AG10803 (cell line): Measurements from ENCODE around the gene FARS2.

Source experiments
- DNase-seq: peaks from one replicate; pipeline ENCODE4 v3.0.0; 2010; ENCODE audit warnings: low read depth
- H3K4me3 ChIP-seq: 2 replicates; pipeline ENCODE4 v1.5.1; 2011; ENCODE audit warnings: mild to moderate bottlenecking, low read length, control low read depth
- CTCF ChIP-seq: conservative IDR thresholded peaks from 2 replicates; pipeline ENCODE4 v1.5.1; 2011; ENCODE audit warnings: mild to moderate bottlenecking, low read length, control low read depth, inconsistent platforms

Gene FARS2

GRCh38 chr6:5302995-5303622, 41.8 kb downstream of the FARS2 start:
- no peak overlapping the region for H3K4me3 ChIP-seq
- no peak for DNase-seq
- TF ChIP-seq CTCF: peak; percentile 33

GRCh38 chr6:5303682-5304081, 42.4 kb downstream of the FARS2 start:
- no peak overlapping the region for H3K4me3 ChIP-seq
- no peak for TF ChIP-seq CTCF
- no peak for DNase-seq

DNA sequence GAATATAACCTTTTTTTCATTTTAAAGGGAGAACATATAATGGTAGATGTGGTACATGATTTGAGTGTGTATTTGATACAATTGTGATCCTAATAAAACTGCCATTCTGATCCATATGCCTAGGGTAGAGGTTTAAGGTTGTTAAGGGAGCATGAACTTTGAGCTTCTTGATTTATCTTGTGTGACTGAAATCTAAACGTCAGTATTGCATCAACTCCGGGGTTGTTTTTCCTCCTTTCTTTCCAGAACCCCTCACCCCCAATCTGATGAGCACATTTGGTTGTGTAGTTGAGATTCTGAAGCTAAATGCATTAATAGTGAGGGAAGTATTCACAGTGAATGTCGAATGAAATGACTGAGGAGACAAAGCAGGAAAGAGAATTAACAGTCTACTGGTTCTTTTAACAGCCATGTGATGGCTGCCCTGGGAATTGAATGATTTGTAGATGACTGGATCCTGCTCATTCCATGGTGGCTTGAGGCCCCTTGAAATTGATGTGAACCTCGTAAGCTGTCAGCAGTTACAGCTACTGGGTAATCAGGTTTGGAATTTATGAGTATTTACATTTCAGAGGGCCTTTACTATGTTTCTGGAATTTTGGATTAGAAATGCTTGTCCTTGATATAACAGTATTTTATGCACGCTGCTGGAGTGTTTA, 44.8 kb downstream of the FARS2 start:
- DNase-seq: peak; percentile 16
- H3K4me3 ChIP-seq: no peak overlapping the region
- TF ChIP-seq CTCF: no peak

DNA sequence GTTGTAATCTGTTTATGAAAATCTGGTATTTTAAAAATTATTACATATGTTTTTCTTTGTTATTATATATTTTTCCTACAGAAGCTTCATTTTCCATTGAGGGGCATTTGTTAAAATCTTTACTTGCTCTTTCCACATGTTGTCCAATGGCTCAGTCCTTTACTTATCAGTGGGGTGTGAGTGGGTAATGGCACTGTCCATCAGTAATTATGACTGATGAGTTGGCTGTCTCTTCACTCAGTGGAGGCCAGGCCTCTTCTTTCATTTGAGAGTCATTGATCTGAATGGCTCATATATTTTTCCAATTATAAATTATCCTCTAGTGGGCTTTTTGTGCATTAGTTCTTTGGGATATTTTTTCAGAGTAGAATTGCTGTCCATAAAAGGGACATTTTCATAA, 45.7 kb downstream of the FARS2 start:
- DNase-seq: no peak
- H3K4me3 ChIP-seq: no peak overlapping the region
- TF ChIP-seq CTCF: no peak

DNA sequence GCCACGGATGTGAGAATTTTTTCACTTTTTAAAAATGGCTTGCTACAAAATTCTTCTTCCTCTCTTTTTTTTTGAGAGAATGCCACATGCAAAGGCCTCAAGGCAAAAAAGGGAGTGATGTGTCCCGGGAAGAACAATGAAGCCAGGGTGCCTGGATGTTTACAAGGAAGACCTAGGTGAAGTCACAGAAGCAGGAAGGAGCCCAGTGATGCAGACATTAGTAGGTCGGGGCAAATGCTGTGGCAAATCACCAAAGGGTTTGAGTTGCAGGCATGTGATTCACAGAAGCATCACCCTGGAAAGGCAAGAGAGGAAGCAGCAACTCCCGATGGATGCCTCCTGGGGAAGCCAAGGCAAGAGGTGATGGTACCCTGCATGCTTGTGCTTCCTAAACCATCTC, 46.8 kb downstream of the FARS2 start:
- no peak for TF ChIP-seq CTCF
- no peak overlapping the region for H3K4me3 ChIP-seq
- DNase-seq: no peak

- TF ChIP-seq CTCF: no peak
- no peak for DNase-seq
- no peak overlapping the region for H3K4me3 ChIP-seq
These were observed 53.0 kb downstream of the FARS2 start for GRCh38 chr6:5314191-5314865.

DNA sequence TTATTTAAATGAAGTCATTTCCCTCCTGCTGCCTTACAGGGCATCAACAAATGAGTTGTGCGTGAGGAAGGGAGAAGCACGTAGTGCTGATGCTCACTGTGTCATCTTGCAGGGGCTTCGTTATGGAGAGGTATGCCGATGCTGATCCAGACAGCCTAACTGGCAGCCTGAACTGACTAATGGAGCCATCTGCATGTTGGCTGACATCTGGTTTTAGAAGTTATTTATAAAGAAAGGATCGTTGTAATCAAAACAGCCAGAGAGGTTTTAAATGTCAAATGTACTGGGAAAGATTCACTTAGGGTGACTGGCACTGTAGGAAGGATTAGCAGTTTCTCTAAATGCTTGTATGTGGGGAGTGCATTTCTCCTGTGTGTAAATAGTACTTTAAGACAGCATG, 54.6 kb downstream of the FARS2 start:
- peak; percentile 55 for DNase-seq
- H3K4me3 ChIP-seq: no peak overlapping the region
- TF ChIP-seq CTCF: no peak
